ENCODE measurements around the gene CRIP3.
"Not testable (repeated sequence)": the region's sequence is repeated elsewhere in the genome, so short reads cannot be mapped to it uniquely, and the experiment has no call there.

Gene CRIP3

GRCh38 chr6:43307451-43308100 is 1.1 kb downstream of the CRIP3 start:
- DNase-seq: no peak

GRCh38 chr6:43306086-43306485 is 2.5 kb downstream of the CRIP3 start:
- no peak for DNase-seq

GRCh38 chr6:43304882-43305281 is 3.7 kb downstream of the CRIP3 start:
- no peak for DNase-seq

- DNase-seq: no peak
Measured at GRCh38 chr6:43304361-43304760, 4.3 kb downstream of the CRIP3 start.

GRCh38 chr6:43303751-43304331 is 4.8 kb downstream of the CRIP3 start:
- no peak for DNase-seq

GRCh38 chr6:43303006-43303405 is 5.6 kb downstream of the CRIP3 start:
- not testable (repeated sequence) for DNase-seq

- no peak for DNase-seq
Measured at GRCh38 chr6:43302126-43302525, 6.5 kb downstream of the CRIP3 start.

- no peak for DNase-seq
Measured at GRCh38 chr6:43301081-43301870, 7.3 kb downstream of the CRIP3 start.

- DNase-seq: no peak
Measured at GRCh38 chr6:43299338-43300293, 9.0 kb downstream of the CRIP3 start.

GRCh38 chr6:43298565-43299337 is 9.9 kb downstream of the CRIP3 start:
- DNase-seq: no peak

- DNase-seq: peak in 7 of 51 donors; percentile 9 to 36 (median 18)
Measured at GRCh38 chr6:43297644-43298564, 10.7 kb downstream of the CRIP3 start, which contains the start of gene SLC22A7. TSS of gene SLC22A7 (plus strand) at chr6:43298260. CDS start at chr6:43298359, 99 bp downstream.

GRCh38 chr6:43296780-43297497 is 11.7 kb downstream of the CRIP3 start:
- DNase-seq: no peak

- no peak for DNase-seq
Measured at GRCh38 chr6:43295456-43295855, 13.2 kb downstream of the CRIP3 start.

GRCh38 chr6:43294536-43294935 is 14.1 kb downstream of the CRIP3 start:
- no peak for DNase-seq

- no peak for DNase-seq
Measured at GRCh38 chr6:43293698-43294097, 14.9 kb downstream of the CRIP3 start.

GRCh38 chr6:43292763-43293318 is 15.8 kb downstream of the CRIP3 start:
- DNase-seq: no peak

GRCh38 chr6:43292341-43292740 is 16.3 kb downstream of the CRIP3 start:
- DNase-seq: no peak

GRCh38 chr6:43291708-43292107 is 16.9 kb downstream of the CRIP3 start:
- no peak for DNase-seq

All from hypothalamus (tissue), 51 donors.